Measurements from ENCODE around the gene PMF1.

The PMF1 gene

DNA sequence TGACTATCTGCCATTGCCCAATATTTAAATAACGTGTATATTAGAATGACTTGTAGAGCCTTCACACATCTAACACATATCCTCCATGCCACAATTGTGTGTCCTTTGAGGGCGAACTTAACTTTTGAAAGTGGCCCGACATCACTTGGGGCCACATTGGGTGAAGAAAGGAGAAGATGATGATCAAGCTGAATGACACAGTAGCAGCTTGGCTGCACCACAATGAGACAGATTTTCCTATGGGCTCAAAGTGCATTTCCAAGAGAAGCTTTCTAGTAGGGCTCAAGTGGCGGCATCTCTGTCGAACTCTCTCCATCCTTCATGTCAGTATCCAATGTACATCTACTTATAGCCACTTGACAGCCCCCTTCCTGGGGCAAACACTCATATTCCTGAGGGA is 25.4 kb downstream of the PMF1 start:
- Histone ChIP-seq H3K9ac (ENCODE audit: low read length) (no peak overlapping the region), H3K36me3 (ENCODE audit: control insufficient read depth, insufficient read depth, low read length) (peaks cover 61% of the 10 kb centered on the region), H3K27ac (ENCODE audit: low read depth, low read length) (no peak overlapping the region), H3K9me3 (ENCODE audit: control insufficient read depth, insufficient read depth, low read depth, low read length) (no peaks in the 10 kb centered on the region), H3K4me1 (ENCODE audit: control insufficient read depth, insufficient read depth, low read length) (0 out of 2 replicates have a peak, but pooled peaks cover 3% of the 10 kb centered on the region), H3K4me3 (ENCODE audit: low read depth, low read length) (no peak overlapping the region), H3K27me3 (ENCODE audit: control insufficient read depth, insufficient read depth, low read length) (no peaks in the 10 kb centered on the region)

DNA sequence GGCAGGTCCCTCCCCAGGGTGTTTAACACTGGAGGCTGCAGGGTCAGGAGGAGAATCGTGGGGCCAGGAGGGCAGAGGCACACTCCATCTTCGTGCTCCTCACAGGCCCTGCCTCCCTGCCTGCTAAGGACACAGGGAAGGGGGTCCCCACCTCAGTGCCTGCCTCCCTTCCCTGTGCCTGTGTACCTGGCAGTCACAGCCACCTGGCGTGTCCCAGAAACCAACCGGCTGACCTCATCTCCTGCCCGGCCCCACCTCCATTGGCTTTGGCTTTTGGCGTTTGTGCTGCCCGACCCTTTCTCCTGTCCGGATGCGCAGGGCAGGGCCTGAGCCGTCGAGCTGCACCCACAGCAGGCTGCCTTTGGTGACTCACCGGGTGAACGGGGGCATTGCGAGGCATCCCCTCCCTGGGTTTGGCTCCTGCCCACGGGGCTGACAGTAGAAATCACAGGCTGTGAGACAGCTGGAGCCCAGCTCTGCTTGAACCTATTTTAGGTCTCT is 28.6 kb downstream of the PMF1 start:
- Histone ChIP-seq H3K9me3 (ENCODE audit: control insufficient read depth, insufficient read depth, low read depth, low read length) (no peaks in the 10 kb centered on the region), H3K36me3 (ENCODE audit: control insufficient read depth, insufficient read depth, low read length) (peaks cover 44% of the 10 kb centered on the region), H3K4me1 (ENCODE audit: control insufficient read depth, insufficient read depth, low read length) (peaks cover 3% of the 10 kb centered on the region; the same call in 1 of the 2 replicates), H3K4me3 (ENCODE audit: low read depth, low read length) (no peak overlapping the region), H3K27me3 (ENCODE audit: control insufficient read depth, insufficient read depth, low read length) (no peaks in the 10 kb centered on the region), H3K9ac (ENCODE audit: low read length) (no peak overlapping the region), H3K27ac (ENCODE audit: low read depth, low read length) (no peak overlapping the region)

GRCh38 chr1:156241926-156242325 is 29.1 kb downstream of the PMF1 start, which contains the start of gene BGLAP:
TSS of gene BGLAP (plus strand) at chr1:156242184. CDS start at chr1:156242232, 48 bp downstream.
- H3K36me3 ChIP-seq (ENCODE audit: control insufficient read depth, insufficient read depth, low read length) = peaks cover 39% of the 10 kb centered on the region
- H3K4me1 ChIP-seq (ENCODE audit: control insufficient read depth, insufficient read depth, low read length) = peaks cover 9% of the 10 kb centered on the region
- H3K27ac ChIP-seq (ENCODE audit: low read depth, low read length) = no peak within 1 kb of the TSS
- H3K4me3 ChIP-seq (ENCODE audit: low read depth, low read length) = no peak within 1 kb of the TSS
- H3K27me3 ChIP-seq (ENCODE audit: control insufficient read depth, insufficient read depth, low read length) = no peaks in the 10 kb centered on the region
- H3K9ac ChIP-seq (ENCODE audit: low read length) = no peak within 1 kb of the TSS
- no peaks in the 10 kb centered on the region for H3K9me3 ChIP-seq (ENCODE audit: control insufficient read depth, insufficient read depth, low read depth, low read length)

- Histone ChIP-seq H3K9ac (ENCODE audit: low read length) (no peak overlapping the region), H3K4me3 (ENCODE audit: low read depth, low read length) (no peak overlapping the region), H3K36me3 (ENCODE audit: control insufficient read depth, insufficient read depth, low read length) (peaks cover 35% of the 10 kb centered on the region), H3K4me1 (ENCODE audit: control insufficient read depth, insufficient read depth, low read length) (peaks cover 17% of the 10 kb centered on the region), H3K27ac (ENCODE audit: low read depth, low read length) (no peak overlapping the region), H3K9me3 (ENCODE audit: control insufficient read depth, insufficient read depth, low read depth, low read length) (no peaks in the 10 kb centered on the region), H3K27me3 (ENCODE audit: control insufficient read depth, insufficient read depth, low read length) (no peaks in the 10 kb centered on the region)
Observed at GRCh38 chr1:156242738-156243137, 29.9 kb downstream of the PMF1 start.

- Histone ChIP-seq H3K27me3 (ENCODE audit: control insufficient read depth, insufficient read depth, low read length) (no peaks in the 10 kb centered on the region), H3K4me3 (ENCODE audit: low read depth, low read length) (no peak overlapping the region), H3K36me3 (ENCODE audit: control insufficient read depth, insufficient read depth, low read length) (peaks cover 25% of the 10 kb centered on the region), H3K4me1 (ENCODE audit: control insufficient read depth, insufficient read depth, low read length) (peaks cover 21% of the 10 kb centered on the region), H3K27ac (ENCODE audit: low read depth, low read length) (no peak overlapping the region), H3K9ac (ENCODE audit: low read length) (no peak overlapping the region), H3K9me3 (ENCODE audit: control insufficient read depth, insufficient read depth, low read depth, low read length) (no peaks in the 10 kb centered on the region)
Observed at GRCh38 chr1:156244126-156244525, 31.3 kb downstream of the PMF1 start.

DNA sequence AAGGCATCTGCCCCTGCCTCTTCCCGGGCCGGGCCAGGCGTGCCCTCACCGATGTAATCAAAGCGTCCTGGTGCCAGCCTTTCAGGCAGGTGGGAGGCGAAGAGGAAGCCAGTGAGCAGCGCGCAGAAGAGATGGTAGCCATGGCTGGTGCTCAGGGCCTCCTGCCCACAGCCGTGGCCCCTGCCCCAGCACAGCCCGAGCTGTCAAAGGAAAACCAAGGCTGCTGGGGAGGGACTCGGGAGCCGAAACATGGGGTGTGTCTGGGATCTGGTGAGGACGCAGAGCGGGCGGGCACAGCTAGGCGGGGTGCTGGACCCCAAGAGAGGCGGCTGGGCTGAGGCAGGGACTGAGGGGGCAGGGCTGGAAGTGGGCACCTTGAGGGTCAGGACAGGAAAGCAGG is 31.9 kb downstream of the PMF1 start:
- Histone ChIP-seq H3K9me3 (ENCODE audit: control insufficient read depth, insufficient read depth, low read depth, low read length) (no peaks in the 10 kb centered on the region), H3K36me3 (ENCODE audit: control insufficient read depth, insufficient read depth, low read length) (peaks cover 25% of the 10 kb centered on the region), H3K9ac (ENCODE audit: low read length) (no peak overlapping the region), H3K4me3 (ENCODE audit: low read depth, low read length) (no peak overlapping the region), H3K27me3 (ENCODE audit: control insufficient read depth, insufficient read depth, low read length) (no peaks in the 10 kb centered on the region), H3K27ac (ENCODE audit: low read depth, low read length) (no peak overlapping the region), H3K4me1 (ENCODE audit: control insufficient read depth, insufficient read depth, low read length) (peaks cover 21% of the 10 kb centered on the region)

DNA sequence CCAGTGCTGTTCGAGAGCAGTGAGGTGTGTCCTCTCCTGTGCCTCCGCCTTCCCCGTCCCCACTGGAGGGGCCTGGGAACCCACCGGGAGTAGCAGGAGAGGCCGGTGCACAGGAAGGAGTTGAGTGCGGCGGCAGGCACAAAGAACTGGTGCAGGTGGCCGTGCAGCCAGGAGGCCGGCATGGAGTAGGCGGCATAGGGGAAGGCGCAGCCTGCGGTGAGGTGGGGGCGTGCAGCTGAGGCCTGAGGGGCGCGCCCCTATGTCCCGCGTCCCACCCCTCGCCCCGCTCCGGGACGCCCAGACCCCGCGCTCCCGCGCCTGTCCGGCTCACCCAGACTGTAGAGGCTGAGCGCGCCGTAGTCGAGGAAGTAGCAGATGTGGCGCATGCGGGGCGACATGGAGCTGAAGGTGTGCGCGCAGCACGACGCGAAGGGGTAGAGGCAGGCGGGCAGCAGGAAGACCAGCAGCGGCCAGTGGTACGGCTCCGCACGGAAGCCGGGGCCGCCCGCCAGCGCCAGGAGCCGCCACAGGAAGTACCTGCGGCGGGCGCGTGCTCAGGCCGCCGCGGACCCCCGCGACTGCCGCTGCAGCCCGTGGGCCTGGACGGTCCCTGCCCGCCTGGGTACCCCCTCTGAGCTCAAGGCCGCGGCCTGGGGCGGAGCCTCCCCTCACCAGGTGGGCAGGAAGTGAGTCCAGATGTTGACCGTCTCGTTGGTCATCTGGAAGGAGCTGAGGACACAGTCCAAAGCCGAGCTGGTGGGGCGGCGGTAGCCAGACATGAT is 32.8 kb downstream of the PMF1 start:
- Histone ChIP-seq H3K36me3 (ENCODE audit: control insufficient read depth, insufficient read depth, low read length) (peaks cover 30% of the 10 kb centered on the region), H3K9ac (ENCODE audit: low read length) (no peak overlapping the region), H3K4me1 (ENCODE audit: control insufficient read depth, insufficient read depth, low read length) (peaks cover 21% of the 10 kb centered on the region), H3K9me3 (ENCODE audit: control insufficient read depth, insufficient read depth, low read depth, low read length) (no peaks in the 10 kb centered on the region), H3K27ac (ENCODE audit: low read depth, low read length) (no peak overlapping the region), H3K4me3 (ENCODE audit: low read depth, low read length) (peak overlapping the region; percentile 30; the same call in 1 of the 2 replicates), H3K27me3 (ENCODE audit: control insufficient read depth, insufficient read depth, low read length) (no peaks in the 10 kb centered on the region)

DNA sequence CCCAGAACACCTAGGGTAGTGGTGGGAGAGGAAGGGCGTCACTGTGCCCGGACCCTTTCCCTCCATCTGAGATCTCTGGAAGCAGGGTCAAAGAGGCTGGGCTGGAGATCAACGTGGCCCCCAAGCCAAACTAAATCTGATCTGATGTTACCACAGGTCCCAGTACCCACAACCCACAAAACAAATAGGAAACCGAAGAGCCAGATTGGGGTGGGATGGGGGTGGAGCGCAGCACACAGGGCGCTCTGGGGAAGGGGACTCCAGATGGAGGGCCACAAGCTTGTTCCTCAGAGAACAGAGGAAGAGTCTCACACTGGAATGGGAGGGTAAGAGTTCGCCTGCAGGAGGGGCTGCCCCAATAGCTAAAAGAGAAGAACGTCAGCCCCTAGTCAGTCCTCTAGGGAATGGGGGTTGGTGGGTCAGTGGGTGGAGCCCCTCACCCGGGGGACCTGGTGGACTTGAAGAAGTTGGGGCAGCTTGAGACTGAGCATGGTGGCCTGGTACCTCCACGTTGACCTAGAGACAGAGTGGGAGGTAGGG is 33.5 kb downstream of the PMF1 start:
- Histone ChIP-seq H3K27me3 (ENCODE audit: control insufficient read depth, insufficient read depth, low read length) (no peaks in the 10 kb centered on the region), H3K9me3 (ENCODE audit: control insufficient read depth, insufficient read depth, low read depth, low read length) (no peaks in the 10 kb centered on the region), H3K27ac (ENCODE audit: low read depth, low read length) (no peak overlapping the region), H3K36me3 (ENCODE audit: control insufficient read depth, insufficient read depth, low read length) (peaks cover 33% of the 10 kb centered on the region), H3K4me3 (ENCODE audit: low read depth, low read length) (no peak overlapping the region), H3K9ac (ENCODE audit: low read length) (no peak overlapping the region), H3K4me1 (ENCODE audit: control insufficient read depth, insufficient read depth, low read length) (peaks cover 19% of the 10 kb centered on the region)

DNA sequence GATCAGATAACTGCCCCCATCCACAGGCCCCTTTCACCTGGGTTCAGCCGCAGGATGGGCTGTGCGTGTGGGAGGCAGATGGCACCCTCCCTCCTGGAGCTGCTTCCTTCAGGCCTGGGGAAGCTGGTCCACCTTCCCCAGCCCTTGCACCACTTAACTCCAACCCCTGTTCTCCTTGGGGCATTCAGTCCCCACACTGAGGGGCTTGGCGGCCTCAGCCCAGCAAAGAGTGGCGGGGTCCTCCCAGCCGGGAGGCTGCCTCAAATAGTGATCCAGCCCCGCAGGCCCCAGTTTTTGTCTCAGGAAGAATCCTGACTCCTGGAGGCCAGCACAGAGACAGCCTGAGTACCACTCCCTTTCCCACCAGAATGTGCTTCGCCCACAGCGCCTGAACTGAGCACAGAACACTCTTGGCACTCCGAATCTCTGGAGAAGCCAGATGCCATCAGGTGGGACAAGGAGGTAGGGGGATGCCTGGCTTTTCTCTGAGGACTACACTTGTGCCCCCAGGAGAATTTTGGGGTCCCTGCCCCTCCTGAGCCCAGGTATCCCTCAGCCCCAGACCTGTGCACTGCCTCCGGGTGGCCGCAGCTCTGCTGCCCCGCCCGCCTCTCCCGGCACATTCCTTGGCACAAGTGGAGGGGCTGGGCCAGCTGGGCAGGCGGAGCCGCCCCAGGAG is 34.1 kb downstream of the PMF1 start:
- no peak overlapping the region for H3K4me3 ChIP-seq (ENCODE audit: low read depth, low read length)
- H3K36me3 ChIP-seq (ENCODE audit: control insufficient read depth, insufficient read depth, low read length) = peaks cover 39% of the 10 kb centered on the region
- no peak overlapping the region for H3K27ac ChIP-seq (ENCODE audit: low read depth, low read length)
- no peak overlapping the region for H3K9ac ChIP-seq (ENCODE audit: low read length)
- peaks cover 19% of the 10 kb centered on the region for H3K4me1 ChIP-seq (ENCODE audit: control insufficient read depth, insufficient read depth, low read length)
- H3K9me3 ChIP-seq (ENCODE audit: control insufficient read depth, insufficient read depth, low read depth, low read length) = no peaks in the 10 kb centered on the region
- no peaks in the 10 kb centered on the region for H3K27me3 ChIP-seq (ENCODE audit: control insufficient read depth, insufficient read depth, low read length)

DNA sequence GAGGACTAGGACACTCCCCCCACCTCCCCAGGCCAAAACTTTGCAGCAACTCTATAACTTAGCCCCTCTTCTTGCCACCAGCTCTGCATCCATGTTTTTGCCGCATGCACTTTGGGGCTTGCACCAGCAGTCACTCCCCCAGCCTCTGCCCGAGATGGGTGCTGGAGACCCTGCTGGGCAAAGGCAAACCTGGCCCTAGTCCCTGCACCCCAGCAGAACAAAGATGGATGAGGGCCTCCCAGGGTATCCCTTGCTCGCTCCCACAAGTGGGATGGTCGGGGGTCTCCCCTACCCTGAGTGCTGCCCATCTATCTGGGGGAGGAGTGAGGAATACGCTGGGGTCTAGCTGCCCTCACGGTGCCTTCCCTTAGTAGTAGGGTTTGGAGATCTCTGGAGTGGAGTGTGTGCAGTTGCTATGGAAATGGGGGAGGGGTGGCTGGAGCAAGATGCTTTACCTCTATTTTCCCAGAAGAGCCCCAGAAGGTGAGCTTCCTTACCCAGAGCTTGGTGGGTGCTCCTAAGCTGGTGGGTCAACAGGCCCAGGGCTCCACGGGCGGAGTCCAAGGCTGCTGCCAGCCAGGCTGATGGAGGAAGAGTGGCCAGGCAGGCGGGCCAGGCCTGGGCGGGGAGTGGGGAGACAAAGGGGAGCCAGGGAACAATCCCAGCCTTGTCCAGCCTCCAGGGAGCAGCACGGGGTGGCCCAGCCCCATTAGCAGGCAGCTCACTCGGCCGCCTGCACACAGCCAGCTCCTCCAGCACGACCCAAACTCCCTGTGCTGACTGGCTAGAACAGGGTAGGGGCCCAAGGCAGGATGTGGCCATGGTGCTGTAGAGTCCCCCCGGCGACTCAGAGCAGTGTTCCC is 34.9 kb downstream of the PMF1 start, which contains the start of gene PAQR6:
TSS of gene PAQR6 (minus strand) at position 597 of the 863 bp plus-strand sequence. CDS start 1,325 bp downstream, outside the sequence.
- no peak within 1 kb of the TSS for H3K27ac ChIP-seq (ENCODE audit: low read depth, low read length)

More for the DNA sequence above, 34.9 kb downstream of the PMF1 start, which contains the start of gene PAQR6:
- Histone ChIP-seq H3K4me3 (ENCODE audit: low read depth, low read length) (no peak within 1 kb of the TSS), H3K36me3 (ENCODE audit: control insufficient read depth, insufficient read depth, low read length) (peaks cover 44% of the 10 kb centered on the region), H3K4me1 (ENCODE audit: control insufficient read depth, insufficient read depth, low read length) (peaks cover 19% of the 10 kb centered on the region), H3K9me3 (ENCODE audit: control insufficient read depth, insufficient read depth, low read depth, low read length) (no peaks in the 10 kb centered on the region), H3K9ac (ENCODE audit: low read length) (no peak within 1 kb of the TSS), H3K27me3 (ENCODE audit: control insufficient read depth, insufficient read depth, low read length) (no peaks in the 10 kb centered on the region)

All from HUES6 (cell line).